Thyroid gland (tissue), 4 donors: Measurements from ENCODE around the gene MRC2. TPM values are rescaled to one million over a fixed set of nuclear protein-coding genes. Genes with fewer than 3 reads are reported as not detected.

Source experiments
- DNase-seq, 2 donors: peaks; one replicate each; pipeline ENCODE4 v3.0.0-alpha.2; 2019
- H3K27ac ChIP-seq, 3 donors: fragments of 200-600 bp; sonication (generic); 1 replicate in 2 of 3; 2 replicates in 1 of 3; pipeline ENCODE4 v1.5.1; 2016 to 2019; ENCODE audit warnings: mild to moderate bottlenecking in 1 of 3, moderate library complexity in 1 of 3
- H3K27me3 ChIP-seq: fragments of 200-600 bp; sonication (generic); one replicate; pipeline ENCODE4 v1.5.1; 2019
- H3K36me3 ChIP-seq, 2 donors: fragments of 200-600 bp; sonication (generic); one replicate each; pipeline ENCODE4 v1.5.1; 2016 to 2019
- H3K4me1 ChIP-seq, 2 donors: fragments of 200-600 bp; sonication (generic); one replicate each; pipeline ENCODE4 v1.5.1; 2017 to 2019
- H3K4me3 ChIP-seq, 3 donors: fragments of 200-600 bp; sonication (generic); replicated peaks in 1 of 3; 1 replicate in 2 of 3; 2 replicates in 1 of 3; pipeline ENCODE4 v1.5.1; 2016; ENCODE audit warnings: mild to moderate bottlenecking in 1 of 3
- H3K9me3 ChIP-seq: fragments of 200-600 bp; sonication (generic); one replicate; pipeline ENCODE4 v1.5.1; 2017
- CTCF ChIP-seq, 6 experiments: fragments of 200-600 bp in 3 of 6; fragments of 450-650 bp in 3 of 6; sonication (generic) in 3 of 6; IDR thresholded peaks; one replicate each; pipeline ENCODE4 v1.5.1; 2016 to 2019; ENCODE audit warnings: antibody characterized with exemption in 6 of 6, mild to moderate bottlenecking in 2 of 6, inconsistent platforms in 1 of 6, moderate library complexity in 1 of 6
- POLR2A ChIP-seq, 2 donors: fragments of 450-650 bp; IDR thresholded peaks; one replicate each; pipeline ENCODE4 v1.6.1; 2017; ENCODE audit warnings: antibody characterized with exemption in 2 of 2, mild to moderate bottlenecking in 2 of 2, moderate library complexity in 1 of 2
- WGBS, 2 donors: methylation state at CpG; one replicate each; pipeline ENCODE4 v1.1.5; 2017; 5-methylcytosine and 5-hydroxymethylcytosine counted together
- intact Hi-C: fragments of 100-400 bp; cut with DNase I; formaldehyde crosslinking; loops from one replicate; pipeline ENCODE4 v1.15.1; 2023
- total RNA-seq, 4 donors: library from RNA; depleted of rRNA; stranded (reverse); fragments of >200 nt; gene quantifications; one replicate each; pipeline ENCODE4 v1.2.3, GENCODE V29; 2016

MRC2 gene
- total RNA-seq, 4 donors from 2014 or later: 7.9 to 15.2 (median 10.9) TPM

- no peak for DNase-seq
- H3K27ac ChIP-seq: no peak overlapping the region
- no peaks in the 10 kb centered on the region for H3K4me1 ChIP-seq
- no peaks in the 10 kb centered on the region for H3K36me3 ChIP-seq
- H3K9me3 ChIP-seq: no peaks in the 10 kb centered on the region
- WGBS, 2 donors: 97 to 98% methylated on average over 16 to 18 of the region's 18 CpGs
- H3K4me3 ChIP-seq: no peak overlapping the region
- intact Hi-C loops: no loop called here
- H3K27me3 ChIP-seq: no peaks in the 10 kb centered on the region
- no peak for TF ChIP-seq POLR2A (IDR thresholded peaks at IDR 0.05)
- no peak for TF ChIP-seq CTCF (IDR thresholded peaks at IDR 0.05)
Measured at GRCh38 chr17:62715882-62716390, 88.5 kb downstream of the MRC2 start.

- 85 to 92% methylated on average over 15 to 23 of the region's 23 CpGs for WGBS, 2 donors
- TF ChIP-seq CTCF (IDR thresholded peaks at IDR 0.05): no peak
- TF ChIP-seq POLR2A (IDR thresholded peaks at IDR 0.05): no peak
- H3K9me3 ChIP-seq: no peaks in the 10 kb centered on the region
- no peaks in the 10 kb centered on the region for H3K4me1 ChIP-seq
- H3K36me3 ChIP-seq: no peaks in the 10 kb centered on the region
- no peak for DNase-seq
- H3K4me3 ChIP-seq: no peak overlapping the region
- H3K27ac ChIP-seq: no peak overlapping the region
- intact Hi-C loops: no loop called here
- H3K27me3 ChIP-seq: no peaks in the 10 kb centered on the region
Measured at GRCh38 chr17:62716834-62717588, 89.5 kb downstream of the MRC2 start.

- WGBS, 2 donors: 95 to 96% methylated on average over 6 of the region's 6 CpGs
- no peak overlapping the region for H3K27ac ChIP-seq
- H3K36me3 ChIP-seq: no peaks in the 10 kb centered on the region
- intact Hi-C loops: no loop called here
- H3K4me1 ChIP-seq: no peaks in the 10 kb centered on the region
- no peaks in the 10 kb centered on the region for H3K9me3 ChIP-seq
- H3K27me3 ChIP-seq: no peaks in the 10 kb centered on the region
- no peak overlapping the region for H3K4me3 ChIP-seq
- DNase-seq: no peak
- TF ChIP-seq POLR2A (IDR thresholded peaks at IDR 0.05) (no peak), CTCF (IDR thresholded peaks at IDR 0.05) (no peak)
Measured at GRCh38 chr17:62717589-62717855, 90.1 kb downstream of the MRC2 start.

GRCh38 chr17:62717889-62718288, 90.4 kb downstream of the MRC2 start:
- Histone ChIP-seq H3K4me1 (no peaks in the 10 kb centered on the region), H3K4me3 (no peak overlapping the region), H3K36me3 (no peaks in the 10 kb centered on the region), H3K27ac (no peak overlapping the region), H3K27me3 (no peaks in the 10 kb centered on the region), H3K9me3 (no peaks in the 10 kb centered on the region)
- 72 to 75% methylated on average over 8 of the region's 8 CpGs for WGBS, 2 donors
- no peak for TF ChIP-seq POLR2A (IDR thresholded peaks at IDR 0.05)
- no peak for TF ChIP-seq CTCF (IDR thresholded peaks at IDR 0.05)
- no peak for DNase-seq
- intact Hi-C loops: no loop called here

- no peaks in the 10 kb centered on the region for H3K9me3 ChIP-seq
- DNase-seq: no peak
- H3K4me1 ChIP-seq: no peaks in the 10 kb centered on the region
- TF ChIP-seq POLR2A (IDR thresholded peaks at IDR 0.05) (no peak), CTCF (IDR thresholded peaks at IDR 0.05) (no peak)
- H3K27me3 ChIP-seq: no peaks in the 10 kb centered on the region
- 74 to 82% methylated on average over 11 of the region's 11 CpGs for WGBS, 2 donors
- intact Hi-C loops: no loop called here
- H3K27ac ChIP-seq: no peak overlapping the region
- H3K36me3 ChIP-seq: no peaks in the 10 kb centered on the region
- no peak overlapping the region for H3K4me3 ChIP-seq
Measured at GRCh38 chr17:62718429-62718828, 91.0 kb downstream of the MRC2 start.
